ENCODE measurements around the gene TMPRSS3. TPM values are rescaled to one million over a fixed set of nuclear protein-coding genes. Genes with fewer than 3 reads are reported as not detected.
A peak's percentile ranks its signal among the peaks of the same experiment; 100 is the strongest.

Gene TMPRSS3
- total RNA-seq, 5 donors from 2014 or later (not counting 1 experiment from before 2014, with no cell fraction given): 1.2 to 2.4 (median 1.7) TPM

GRCh38 chr21:42360317-42360716 lies 35.5 kb downstream of the TMPRSS3 start:
- WGBS (ENCODE audit: insufficient coverage): 20% methylated on average over 1 of the region's 2 CpGs
- Histone ChIP-seq H3K4me1 (ENCODE audit: control insufficient read depth in 1 of 2, extremely low read depth in 1 of 2, insufficient read depth in 2 of 2, low read length in 2 of 2) (peaks cover 0 to 5% of the 10 kb centered on the region in 2 experiments), H3K4me3 (ENCODE audit: control insufficient read depth in 1 of 2, extremely low read depth in 1 of 2, low read length in 1 of 2) (no peak overlapping the region), H3K27ac (ENCODE audit: low read length) (no peak overlapping the region), H3K9me3 (no peaks in the 10 kb centered on the region), H3K36me3 (ENCODE audit: control insufficient read depth in 2 of 2, extremely low read depth in 1 of 2, insufficient read depth in 1 of 2, low read length in 1 of 2) (no peaks in the 10 kb centered on the region), H3K27me3 (replicated peaks in 1 of 2; ENCODE audit: control insufficient read depth in 2 of 2, extremely low read depth in 1 of 2, insufficient read depth in 2 of 2, low read length in 1 of 2) (peaks cover 0 to 15% of the 10 kb centered on the region in 2 experiments)
- ATAC-seq (replicated peaks in 1 of 4) (no peak), DNase-seq (peak in 1 of 35 experiments; percentile 24)
- ChIA-PET POLR2A (interaction anchor here (0.5 to 0.6 kb wide), 2 partner anchors 25 to 650 kb away, joined by 3 to 5 read pairs; no protein-coding TSS in a partner anchor), CTCF (no interaction called here)
- Mint-ChIP-seq H3K36me3 (peaks cover 2% of the 10 kb centered on the region), H3K4me1 (peaks cover 3 to 15% (median 4%) of the 10 kb centered on the region in 3 donors), H3K27me3 (peaks cover 0 to 2% of the 10 kb centered on the region in 2 donors), H3K27ac (no peak overlapping the region), H3K9me3 (peaks cover 0 to 11% (median 8%) of the 10 kb centered on the region in 3 donors), H3K4me3 (no peak overlapping the region)

- POLR2A ChIA-PET: interaction anchor here in 1 of 2 donors (0.8 kb wide), 1 partner anchor 158 kb away, joined by 4 read pairs; no protein-coding TSS in a partner anchor
These were observed 36.9 kb downstream of the TMPRSS3 start for GRCh38 chr21:42358937-42359336.

GRCh38 chr21:42358261-42358660 lies 37.6 kb downstream of the TMPRSS3 start:
- CTCF ChIA-PET: no interaction called here
- H3K9me3 ChIP-seq: no peaks in the 10 kb centered on the region
- no peak overlapping the region for H3K27ac ChIP-seq (ENCODE audit: low read length)
- Mint-ChIP-seq H3K9me3 (peaks cover 4 to 20% (median 14%) of the 10 kb centered on the region in 3 donors), H3K4me1 (peaks cover 3% of the 10 kb centered on the region in 3 donors), H3K36me3 (peaks cover 5% of the 10 kb centered on the region), H3K27me3 (peaks cover 0 to 6% of the 10 kb centered on the region in 2 donors), H3K4me3 (no peak overlapping the region), H3K27ac (no peak overlapping the region)
- no peak for ATAC-seq (replicated peaks in 1 of 4)
- H3K36me3 ChIP-seq (ENCODE audit: control insufficient read depth in 2 of 2, extremely low read depth in 1 of 2, insufficient read depth in 1 of 2, low read length in 1 of 2): no peaks in the 10 kb centered on the region
- POLR2A ChIA-PET: no interaction called here
- DNase-seq: no peak
- 89% methylated on average over 6 of the region's 12 CpGs for WGBS (ENCODE audit: insufficient coverage)
- peaks cover 0 to 8% of the 10 kb centered on the region in 2 experiments for H3K27me3 ChIP-seq (replicated peaks in 1 of 2; ENCODE audit: control insufficient read depth in 2 of 2, extremely low read depth in 1 of 2, insufficient read depth in 2 of 2, low read length in 1 of 2)
- H3K4me1 ChIP-seq (ENCODE audit: control insufficient read depth in 1 of 2, extremely low read depth in 1 of 2, insufficient read depth in 2 of 2, low read length in 2 of 2): peaks cover 0 to 4% of the 10 kb centered on the region in 2 experiments
- H3K4me3 ChIP-seq (ENCODE audit: control insufficient read depth in 1 of 2, extremely low read depth in 1 of 2, low read length in 1 of 2): no peak overlapping the region

More at GRCh38 chr21:42358937-42359336, 36.9 kb downstream of the TMPRSS3 start:
- DNase-seq (no peak), ATAC-seq (replicated peaks in 1 of 4) (no peak)
- Histone ChIP-seq H3K4me1 (ENCODE audit: control insufficient read depth in 1 of 2, extremely low read depth in 1 of 2, insufficient read depth in 2 of 2, low read length in 2 of 2) (peaks cover 0 to 5% of the 10 kb centered on the region in 2 experiments), H3K36me3 (ENCODE audit: control insufficient read depth in 2 of 2, extremely low read depth in 1 of 2, insufficient read depth in 1 of 2, low read length in 1 of 2) (no peaks in the 10 kb centered on the region), H3K27ac (ENCODE audit: low read length) (no peak overlapping the region), H3K4me3 (ENCODE audit: control insufficient read depth in 1 of 2, extremely low read depth in 1 of 2, low read length in 1 of 2) (no peak overlapping the region), H3K9me3 (no peaks in the 10 kb centered on the region), H3K27me3 (replicated peaks in 1 of 2; ENCODE audit: control insufficient read depth in 2 of 2, extremely low read depth in 1 of 2, insufficient read depth in 2 of 2, low read length in 1 of 2) (peaks cover 0 to 8% of the 10 kb centered on the region in 2 experiments)
- H3K27me3 Mint-ChIP-seq: peaks cover 0 to 2% of the 10 kb centered on the region in 2 donors
- peaks cover 4 to 20% (median 14%) of the 10 kb centered on the region in 3 donors for H3K9me3 Mint-ChIP-seq
- H3K4me1 Mint-ChIP-seq: peaks cover 3 to 10% (median 4%) of the 10 kb centered on the region in 3 donors
- H3K27ac Mint-ChIP-seq: no peak overlapping the region
- peaks cover 5% of the 10 kb centered on the region for H3K36me3 Mint-ChIP-seq
- CTCF ChIA-PET: no interaction called here
- no peak overlapping the region for H3K4me3 Mint-ChIP-seq
- 88% methylated on average over 11 of the region's 13 CpGs for WGBS (ENCODE audit: insufficient coverage)

GRCh38 chr21:42357307-42357706 lies 38.5 kb downstream of the TMPRSS3 start:
- ChIA-PET CTCF (no interaction called here), POLR2A (no interaction called here)
- Histone ChIP-seq H3K27ac (ENCODE audit: low read length) (no peak overlapping the region), H3K4me1 (ENCODE audit: control insufficient read depth in 1 of 2, extremely low read depth in 1 of 2, insufficient read depth in 2 of 2, low read length in 2 of 2) (no peaks in the 10 kb centered on the region), H3K27me3 (replicated peaks in 1 of 2; ENCODE audit: control insufficient read depth in 2 of 2, extremely low read depth in 1 of 2, insufficient read depth in 2 of 2, low read length in 1 of 2) (peaks cover 0 to 13% of the 10 kb centered on the region in 2 experiments), H3K9me3 (no peaks in the 10 kb centered on the region), H3K36me3 (ENCODE audit: control insufficient read depth in 2 of 2, extremely low read depth in 1 of 2, insufficient read depth in 1 of 2, low read length in 1 of 2) (no peaks in the 10 kb centered on the region), H3K4me3 (ENCODE audit: control insufficient read depth in 1 of 2, extremely low read depth in 1 of 2, low read length in 1 of 2) (no peak overlapping the region)
- H3K4me1 Mint-ChIP-seq: no peaks in the 10 kb centered on the region
- peaks cover 5% of the 10 kb centered on the region for H3K36me3 Mint-ChIP-seq
- no peak overlapping the region for H3K27ac Mint-ChIP-seq
- DNase-seq (no peak), ATAC-seq (replicated peaks in 1 of 4) (no peak)
- peaks cover 0 to 6% of the 10 kb centered on the region in 2 donors for H3K27me3 Mint-ChIP-seq
- H3K9me3 Mint-ChIP-seq: peaks cover 4 to 20% (median 14%) of the 10 kb centered on the region in 3 donors
- no peak overlapping the region for H3K4me3 Mint-ChIP-seq
- WGBS (ENCODE audit: insufficient coverage): no CpG with 5 or more reads among the region's 3 CpGs

- POLR2A ChIA-PET: no interaction called here
- CTCF ChIA-PET: no interaction called here
These were observed 39.2 kb downstream of the TMPRSS3 start for GRCh38 chr21:42356650-42357049.

GRCh38 chr21:42356046-42356445 lies 39.8 kb downstream of the TMPRSS3 start:
- H3K27me3 ChIP-seq (replicated peaks in 1 of 2; ENCODE audit: control insufficient read depth in 2 of 2, extremely low read depth in 1 of 2, insufficient read depth in 2 of 2, low read length in 1 of 2): peaks cover 0 to 16% of the 10 kb centered on the region in 2 experiments
- Mint-ChIP-seq H3K9me3 (peaks cover 4 to 20% (median 14%) of the 10 kb centered on the region in 3 donors), H3K4me1 (no peaks in the 10 kb centered on the region), H3K36me3 (peaks cover 5% of the 10 kb centered on the region), H3K27me3 (peaks cover 0 to 4% of the 10 kb centered on the region in 2 donors), H3K4me3 (no peak overlapping the region), H3K27ac (no peak overlapping the region)
- ATAC-seq (replicated peaks in 1 of 4) (no peak), DNase-seq (no peak)
- H3K27ac ChIP-seq (ENCODE audit: low read length): no peak overlapping the region
- no peaks in the 10 kb centered on the region for H3K9me3 ChIP-seq
- H3K4me1 ChIP-seq (ENCODE audit: control insufficient read depth in 1 of 2, extremely low read depth in 1 of 2, insufficient read depth in 2 of 2, low read length in 2 of 2): no peaks in the 10 kb centered on the region
- ChIA-PET POLR2A (no interaction called here), CTCF (no interaction called here)
- 88% methylated on average over 1 of the region's 2 CpGs for WGBS (ENCODE audit: insufficient coverage)
- H3K36me3 ChIP-seq (ENCODE audit: control insufficient read depth in 2 of 2, extremely low read depth in 1 of 2, insufficient read depth in 1 of 2, low read length in 1 of 2): no peaks in the 10 kb centered on the region
- no peak overlapping the region for H3K4me3 ChIP-seq (ENCODE audit: control insufficient read depth in 1 of 2, extremely low read depth in 1 of 2, low read length in 1 of 2)

More at GRCh38 chr21:42356650-42357049, 39.2 kb downstream of the TMPRSS3 start:
- ATAC-seq (replicated peaks in 1 of 4): no peak
- H3K27me3 ChIP-seq (replicated peaks in 1 of 2; ENCODE audit: control insufficient read depth in 2 of 2, extremely low read depth in 1 of 2, insufficient read depth in 2 of 2, low read length in 1 of 2): peaks cover 0 to 16% of the 10 kb centered on the region in 2 experiments
- H3K36me3 ChIP-seq (ENCODE audit: control insufficient read depth in 2 of 2, extremely low read depth in 1 of 2, insufficient read depth in 1 of 2, low read length in 1 of 2): no peaks in the 10 kb centered on the region
- H3K27ac ChIP-seq (ENCODE audit: low read length): no peak overlapping the region
- H3K4me1 ChIP-seq (ENCODE audit: control insufficient read depth in 1 of 2, extremely low read depth in 1 of 2, insufficient read depth in 2 of 2, low read length in 2 of 2): no peaks in the 10 kb centered on the region
- Mint-ChIP-seq H3K9me3 (peaks cover 4 to 20% (median 14%) of the 10 kb centered on the region in 3 donors), H3K36me3 (peaks cover 5% of the 10 kb centered on the region), H3K27ac (no peak overlapping the region), H3K27me3 (peaks cover 0 to 4% of the 10 kb centered on the region in 2 donors), H3K4me3 (no peak overlapping the region), H3K4me1 (no peaks in the 10 kb centered on the region)
- no peaks in the 10 kb centered on the region for H3K9me3 ChIP-seq
- no peak for DNase-seq
- H3K4me3 ChIP-seq (ENCODE audit: control insufficient read depth in 1 of 2, extremely low read depth in 1 of 2, low read length in 1 of 2): no peak overlapping the region
- 61% methylated on average over 4 of the region's 6 CpGs for WGBS (ENCODE audit: insufficient coverage)
